Stomach (tissue), 9 donors: Measurements from ENCODE around the gene RGMA. TPM values are rescaled to one million over a fixed set of nuclear protein-coding genes. Genes with fewer than 3 reads are reported as not detected.

ENCODE experiments used
- DNase-seq, 2 donors: peaks; one replicate each; pipeline versions ENCODE4 v3.0.0 to v3.0.0-alpha.2; 2013 to 2019
- H3K27ac ChIP-seq, 5 donors: fragments of 200-600 bp in 4 of 5; sonication (generic) in 4 of 5; one replicate each; pipeline ENCODE4 v1.5.1; 2013 to 2019; ENCODE audit warnings: mild to moderate bottlenecking in 1 of 5, moderate library complexity in 1 of 5
- H3K27me3 ChIP-seq, 3 donors: fragments of 200-600 bp; sonication (generic); one replicate each; pipeline ENCODE4 v1.5.1; 2017 to 2019; ENCODE audit warnings: mixed run types in 1 of 3
- H3K36me3 ChIP-seq, 4 donors: fragments of 200-600 bp; sonication (generic); 1 replicate in 3 of 4; 2 replicates in 1 of 4; pipeline ENCODE4 v1.5.1; 2016 to 2019
- H3K4me1 ChIP-seq, 4 donors: fragments of 200-600 bp; sonication (generic); one replicate each; pipeline ENCODE4 v1.5.1; 2016 to 2019
- H3K4me3 ChIP-seq, 4 donors: fragments of 200-600 bp; sonication (generic) in 3 of 4; one replicate each; pipeline ENCODE4 v1.5.1; 2016 to 2019; ENCODE audit warnings: mild to moderate bottlenecking in 1 of 4
- H3K9me3 ChIP-seq, 4 donors: fragments of 200-600 bp; sonication (generic); one replicate each; pipeline ENCODE4 v1.5.1; 2016 to 2019
- EP300 ChIP-seq: sonication (generic); formaldehyde crosslinking; IDR thresholded peaks from one replicate; pipeline ENCODE4 v1.6.1; 2017; ENCODE audit warnings: antibody characterized with exemption
- POLR2A ChIP-seq, 4 donors: fragments of 450-650 bp; IDR thresholded peaks; one replicate each; pipeline ENCODE4 v1.6.1; 2016; ENCODE audit warnings: antibody characterized with exemption in 4 of 4, control low read depth in 2 of 4, mild to moderate bottlenecking in 1 of 4, moderate library complexity in 1 of 4
- POLR2AphosphoS5 ChIP-seq, 3 donors: sonication (generic); formaldehyde crosslinking; IDR thresholded peaks; one replicate each; pipeline ENCODE4 v1.6.1; 2016; ENCODE audit warnings: antibody characterized with exemption in 3 of 3
- WGBS, 5 donors: extraction: QIAGEN DNeasy Blood & Tissue Kit in 3 of 5; methylation state at CpG; one replicate each; pipeline versions ENCODE4 v1.1.5 to v1.1.7; 2013 to 2018; 5-methylcytosine and 5-hydroxymethylcytosine counted together
- intact Hi-C: fragments of 100-400 bp; cut with DNase I; formaldehyde crosslinking; loops from one replicate; pipeline ENCODE4 v1.15.1; 2023; ENCODE audit warnings: low total_unique reads
- polyA plus RNA-seq, 3 donors: library from polyadenylated mRNA; stranded (reverse); fragments of 200-250 nt; gene quantifications; one replicate each; pipeline ENCODE4 v1.2.3, GENCODE V29; 2013
- total RNA-seq, 5 donors: library from RNA; depleted of rRNA; stranded (reverse); fragments of >200 nt; gene quantifications; one replicate each; pipeline versions ENCODE4 v1.1.0 to v1.2.3, GENCODE V29; 2014 to 2016
- TF ChIP-seq, protein P1 (sequence below), 7 experiments: fragments of 450-650 bp in 4 of 7; fragments of 200-600 bp in 3 of 7; sonication (generic) in 3 of 7; IDR thresholded peaks; one replicate each; pipeline ENCODE4 v1.5.1; 2016 to 2019; ENCODE audit warnings: antibody characterized with exemption in 7 of 7, control low read depth in 2 of 7, mild to moderate bottlenecking in 1 of 7
- donor health status: healthy with polysubstance abuse.
- donor health status: Bipolar disorder and iron deficiency.
- donor health status: healthy.

Gene RGMA
- total and polyA plus RNA-seq, 8 donors, result 1.7 to 64.2 (median 16.1) TPM

GRCh38 chr15:93059442-93059841 lies 29.6 kb downstream of the RGMA start:
- H3K27me3 ChIP-seq, result peaks cover 0 to 13% (median 0%) of the 10 kb centered on the region in 3 donors
- H3K4me1 ChIP-seq, result peaks cover 14 to 90% (median 56%) of the 10 kb centered on the region in 4 donors
- intact Hi-C loops, result no loop called here
- peak overlapping the region in 1 of 5 donors; percentile 48 for H3K27ac ChIP-seq
- peaks cover 0 to 11% (median 3%) of the 10 kb centered on the region in 4 donors for H3K36me3 ChIP-seq
- TF ChIP-seq POLR2A (IDR thresholded peaks at IDR 0.05), result no peak
- TF ChIP-seq, protein P1, sequence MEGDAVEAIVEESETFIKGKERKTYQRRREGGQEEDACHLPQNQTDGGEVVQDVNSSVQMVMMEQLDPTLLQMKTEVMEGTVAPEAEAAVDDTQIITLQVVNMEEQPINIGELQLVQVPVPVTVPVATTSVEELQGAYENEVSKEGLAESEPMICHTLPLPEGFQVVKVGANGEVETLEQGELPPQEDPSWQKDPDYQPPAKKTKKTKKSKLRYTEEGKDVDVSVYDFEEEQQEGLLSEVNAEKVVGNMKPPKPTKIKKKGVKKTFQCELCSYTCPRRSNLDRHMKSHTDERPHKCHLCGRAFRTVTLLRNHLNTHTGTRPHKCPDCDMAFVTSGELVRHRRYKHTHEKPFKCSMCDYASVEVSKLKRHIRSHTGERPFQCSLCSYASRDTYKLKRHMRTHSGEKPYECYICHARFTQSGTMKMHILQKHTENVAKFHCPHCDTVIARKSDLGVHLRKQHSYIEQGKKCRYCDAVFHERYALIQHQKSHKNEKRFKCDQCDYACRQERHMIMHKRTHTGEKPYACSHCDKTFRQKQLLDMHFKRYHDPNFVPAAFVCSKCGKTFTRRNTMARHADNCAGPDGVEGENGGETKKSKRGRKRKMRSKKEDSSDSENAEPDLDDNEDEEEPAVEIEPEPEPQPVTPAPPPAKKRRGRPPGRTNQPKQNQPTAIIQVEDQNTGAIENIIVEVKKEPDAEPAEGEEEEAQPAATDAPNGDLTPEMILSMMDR (IDR thresholded peaks at IDR 0.05), result no peak
- no peak for TF ChIP-seq POLR2AphosphoS5 (IDR thresholded peaks at IDR 0.05)
- no peak for TF ChIP-seq EP300
- WGBS, 5 donors, result 56 to 78% (median 73%) methylated on average over 6 to 8 of the region's 8 CpGs
- no peaks in the 10 kb centered on the region for H3K9me3 ChIP-seq
- DNase-seq, result no peak
- peak overlapping the region in 1 of 4 donors; percentile 3 for H3K4me3 ChIP-seq

DNA sequence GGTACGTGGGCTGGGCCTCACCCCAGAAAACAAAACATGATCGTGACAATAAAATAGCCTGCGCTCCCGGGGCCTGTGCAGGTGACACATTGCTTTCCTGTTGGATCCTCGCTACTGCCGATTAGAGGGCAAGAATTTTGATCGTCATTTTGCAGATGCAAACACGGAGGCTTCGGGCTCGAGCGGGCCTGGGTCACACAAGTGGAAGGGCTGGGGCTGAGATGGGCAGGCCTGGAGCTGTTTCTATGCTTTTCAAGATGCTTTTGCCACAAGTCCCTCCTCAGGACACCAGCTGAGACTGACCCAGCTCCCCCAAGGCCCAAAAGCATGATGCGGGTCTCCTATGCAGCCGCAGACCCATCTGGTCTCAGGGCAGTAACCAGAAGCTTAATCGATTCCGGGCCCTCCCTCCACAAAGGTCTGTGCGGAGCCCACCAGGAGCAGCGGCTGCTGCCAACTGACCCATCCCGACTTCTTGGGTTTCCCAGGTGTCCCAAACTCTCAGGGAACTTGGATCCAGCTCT lies 30.0 kb downstream of the RGMA start:
- Histone ChIP-seq H3K4me1 (peaks cover 14 to 90% (median 52%) of the 10 kb centered on the region in 4 donors), H3K9me3 (no peaks in the 10 kb centered on the region), H3K27me3 (peaks cover 0 to 9% (median 0%) of the 10 kb centered on the region in 3 donors), H3K36me3 (peaks cover 0 to 9% (median 3%) of the 10 kb centered on the region in 4 donors), H3K4me3 (peak overlapping the region in 1 of 4 donors; percentile 7), H3K27ac (peak overlapping the region in 1 of 5 donors; percentile 48)
- no peak for TF ChIP-seq POLR2A (IDR thresholded peaks at IDR 0.05)
- no peak for TF ChIP-seq EP300
- TF ChIP-seq POLR2AphosphoS5 (IDR thresholded peaks at IDR 0.05), result no peak
- TF ChIP-seq, protein P1 (IDR thresholded peaks at IDR 0.05), result no peak
- 73 to 83% (median 77%) methylated on average over 18 of the region's 18 CpGs for WGBS, 5 donors
- intact Hi-C loops, result no loop called here
- no peak for DNase-seq

- Histone ChIP-seq H3K36me3 (peaks cover 0 to 13% (median 5%) of the 10 kb centered on the region in 4 donors), H3K27me3 (peaks cover 0 to under 1% (median 0%) of the 10 kb centered on the region in 3 donors), H3K4me3 (no peak overlapping the region), H3K4me1 (peaks cover 5 to 90% (median 45%) of the 10 kb centered on the region in 4 donors), H3K9me3 (no peaks in the 10 kb centered on the region), H3K27ac (peak overlapping the region in 2 of 5 donors; percentile 48 to 51)
- intact Hi-C loops, result no loop called here
- WGBS, 5 donors, result 69 to 83% (median 77%) methylated on average over 8 of the region's 8 CpGs
- DNase-seq, result no peak
- TF ChIP-seq POLR2AphosphoS5 (IDR thresholded peaks at IDR 0.05) (no peak), POLR2A (IDR thresholded peaks at IDR 0.05) (no peak), EP300 (no peak)
- TF ChIP-seq, protein P1 (IDR thresholded peaks at IDR 0.05), result no peak
These were observed 30.9 kb downstream of the RGMA start for GRCh38 chr15:93058128-93058527.

DNA sequence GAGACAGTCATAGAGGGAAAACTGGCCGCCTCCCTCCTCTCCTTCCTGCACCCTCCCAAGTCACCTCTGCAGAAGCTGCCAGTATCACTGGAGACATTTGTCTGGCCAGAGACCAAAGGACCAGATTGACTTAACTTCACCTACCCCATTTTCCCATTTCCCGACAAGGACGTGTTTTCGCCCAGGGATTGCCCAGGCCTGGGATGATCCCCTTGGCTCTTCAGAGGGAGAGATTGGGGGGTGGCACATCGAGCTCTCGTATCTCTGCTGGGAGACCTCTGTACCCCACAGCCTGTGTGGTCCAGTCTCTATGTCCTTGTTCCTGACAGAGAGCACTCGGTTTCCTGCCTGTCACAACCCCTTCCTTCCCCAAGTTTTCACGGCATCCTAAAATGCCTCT lies 31.4 kb downstream of the RGMA start:
- 79 to 85% (median 80%) methylated on average over 8 of the region's 8 CpGs for WGBS, 5 donors
- TF ChIP-seq, protein P1 (IDR thresholded peaks at IDR 0.05), result no peak
- intact Hi-C loops, result no loop called here
- Histone ChIP-seq H3K9me3 (no peaks in the 10 kb centered on the region), H3K36me3 (peaks cover 0 to 16% (median 5%) of the 10 kb centered on the region in 4 donors), H3K27me3 (peaks cover 0 to under 1% (median 0%) of the 10 kb centered on the region in 3 donors), H3K27ac (peak overlapping the region in 3 of 5 donors; percentile 29 to 51 (median 48)), H3K4me1 (peaks cover 5 to 95% (median 43%) of the 10 kb centered on the region in 4 donors), H3K4me3 (no peak overlapping the region)
- no peak for DNase-seq
